GM21717 (cell line): ENCODE data around the gene BOLA1.
"Not testable (repeated sequence)": the region's sequence is repeated elsewhere in the genome, so short reads cannot be mapped to it uniquely, and the experiment has no call there.

Experiments
- ATAC-seq: cut with Tn5 transposase; IDR thresholded peaks from one replicate; pipeline ENCODE4 v1.9.1; 2021; ENCODE audit warnings: mild to moderate bottlenecking, moderate library complexity; ENCODE audit not compliant: unreplicated experiment

Gene BOLA1

GRCh38 chr1:149886396-149887195, 12.8 kb upstream of the BOLA1 start:
- ATAC-seq, result peak; percentile 53

- not testable (repeated sequence) for ATAC-seq
Observed at GRCh38 chr1:149887196-149887455, 12.2 kb upstream of the BOLA1 start.

GRCh38 chr1:149887456-149888246, 11.7 kb upstream of the BOLA1 start:
- ATAC-seq, result peak; percentile 43

- ATAC-seq, result peak; percentile 28
Observed at GRCh38 chr1:149888247-149888998, 10.9 kb upstream of the BOLA1 start.

- no peak for ATAC-seq
Observed at GRCh38 chr1:149888999-149889289, 10.4 kb upstream of the BOLA1 start.

GRCh38 chr1:149896575-149896974, 2.8 kb upstream of the BOLA1 start:
- ATAC-seq, result no peak

GRCh38 chr1:149903836-149904491, 4.6 kb downstream of the BOLA1 start:
- no peak for ATAC-seq

- ATAC-seq, result no peak
Observed at GRCh38 chr1:149906570-149907075, 7.3 kb downstream of the BOLA1 start.

- no peak for ATAC-seq
Observed at GRCh38 chr1:149914545-149914944, 15.2 kb downstream of the BOLA1 start.

- no peak for ATAC-seq
Observed at GRCh38 chr1:149915429-149916192, 16.2 kb downstream of the BOLA1 start.

- no peak for ATAC-seq
Observed at GRCh38 chr1:149916193-149916897, 17.0 kb downstream of the BOLA1 start.

- no peak for ATAC-seq
Observed at GRCh38 chr1:149916898-149917252, 17.5 kb downstream of the BOLA1 start.

- no peak for ATAC-seq
Observed at GRCh38 chr1:149917571-149918144, 18.3 kb downstream of the BOLA1 start, which contains the start of gene SV2A. TSS of gene SV2A (minus strand) at chr1:149917844. CDS start at chr1:149913840, 4,004 bp downstream.

- ATAC-seq, result no peak
Observed at GRCh38 chr1:149923626-149924025, 24.3 kb downstream of the BOLA1 start.

GRCh38 chr1:149925345-149925744, 26.0 kb downstream of the BOLA1 start:
- no peak for ATAC-seq

GRCh38 chr1:149925751-149926150, 26.4 kb downstream of the BOLA1 start:
- no peak for ATAC-seq

GRCh38 chr1:149926296-149926695, 26.9 kb downstream of the BOLA1 start:
- ATAC-seq, result no peak

- ATAC-seq, result no peak
Observed at GRCh38 chr1:149927056-149927562, 27.7 kb downstream of the BOLA1 start.
